Progenitor cell of endocrine pancreas (in vitro differentiated cells): ENCODE results near the gene SEC14L1. TPM values are rescaled to one million over a fixed set of nuclear protein-coding genes. Genes with fewer than 3 reads are reported as not detected.
A peak's percentile ranks its signal among the peaks of the same experiment; 100 is the strongest.

Experiments
- DNase-seq: peaks from one replicate; pipeline ENCODE4 v3.0.0; 2021; ENCODE audit warnings: low spot score; ENCODE audit not compliant: unreplicated experiment
- H3K27ac Mint-ChIP-seq: 2 replicates; pipeline ENCODE4 v1.8.0; 2021; ENCODE audit warnings: mild to moderate bottlenecking, moderate library complexity, mixed read lengths
- H3K27me3 Mint-ChIP-seq: 2 replicates; pipeline ENCODE4 v1.8.0; 2021; ENCODE audit warnings: mixed read lengths
- H3K36me3 Mint-ChIP-seq: 2 replicates; pipeline ENCODE4 v1.8.0; 2022; ENCODE audit warnings: mixed read lengths; ENCODE audit not compliant: insufficient read depth
- H3K4me1 Mint-ChIP-seq: 2 replicates; pipeline ENCODE4 v1.8.0; 2021; ENCODE audit warnings: low read depth, mixed read lengths
- H3K4me3 Mint-ChIP-seq: 2 replicates; pipeline ENCODE4 v1.8.0; 2021; ENCODE audit warnings: low read depth, mild to moderate bottlenecking, moderate library complexity, mixed read lengths
- H3K9me3 Mint-ChIP-seq: 2 replicates; pipeline ENCODE4 v1.8.0; 2021; ENCODE audit warnings: low read depth, mixed read lengths
- total RNA-seq: library from RNA; stranded (reverse); gene quantifications from 2 replicates; pipeline ENCODE4 v1.2.1, GENCODE V29; 2021
- TF ChIP-seq, protein P1 (sequence below): fragments of 200-600 bp; sonication (generic); IDR thresholded peaks from one replicate; pipeline ENCODE4 v1.5.0; 2021; ENCODE audit warnings: antibody characterized with exemption, mild to moderate bottlenecking; ENCODE audit not compliant: unreplicated experiment

The SEC14L1 gene
- total RNA-seq, 1 donor from 2014 or later, result 90.8 TPM

DNA sequence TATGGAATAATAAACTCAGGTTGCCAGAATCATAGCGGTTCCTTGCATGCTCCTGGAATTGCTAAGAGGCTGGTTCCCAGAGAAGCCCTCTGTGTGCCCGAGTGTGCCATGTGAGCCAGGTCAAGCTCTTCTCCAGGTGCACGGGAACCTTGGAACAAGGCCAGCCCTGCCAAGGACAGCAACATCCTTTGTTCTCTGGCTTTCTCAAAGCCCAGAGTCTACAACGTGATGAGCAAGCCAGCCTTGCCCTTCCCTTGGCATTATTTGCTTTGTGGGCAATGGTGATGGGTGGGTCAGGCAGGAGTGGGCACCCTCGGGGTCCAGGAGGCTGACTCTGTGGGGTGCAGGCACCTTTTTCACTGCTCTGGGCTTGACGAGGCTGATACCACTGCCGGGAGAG is 14.2 kb upstream of the SEC14L1 start:
- no peak overlapping the region for H3K4me3 Mint-ChIP-seq
- H3K9me3 Mint-ChIP-seq, result no peaks in the 10 kb centered on the region
- peaks cover 7% of the 10 kb centered on the region for H3K27me3 Mint-ChIP-seq
- no peaks in the 10 kb centered on the region for H3K36me3 Mint-ChIP-seq
- DNase-seq, result no peak
- H3K27ac Mint-ChIP-seq, result no peak overlapping the region
- TF ChIP-seq, protein P1, sequence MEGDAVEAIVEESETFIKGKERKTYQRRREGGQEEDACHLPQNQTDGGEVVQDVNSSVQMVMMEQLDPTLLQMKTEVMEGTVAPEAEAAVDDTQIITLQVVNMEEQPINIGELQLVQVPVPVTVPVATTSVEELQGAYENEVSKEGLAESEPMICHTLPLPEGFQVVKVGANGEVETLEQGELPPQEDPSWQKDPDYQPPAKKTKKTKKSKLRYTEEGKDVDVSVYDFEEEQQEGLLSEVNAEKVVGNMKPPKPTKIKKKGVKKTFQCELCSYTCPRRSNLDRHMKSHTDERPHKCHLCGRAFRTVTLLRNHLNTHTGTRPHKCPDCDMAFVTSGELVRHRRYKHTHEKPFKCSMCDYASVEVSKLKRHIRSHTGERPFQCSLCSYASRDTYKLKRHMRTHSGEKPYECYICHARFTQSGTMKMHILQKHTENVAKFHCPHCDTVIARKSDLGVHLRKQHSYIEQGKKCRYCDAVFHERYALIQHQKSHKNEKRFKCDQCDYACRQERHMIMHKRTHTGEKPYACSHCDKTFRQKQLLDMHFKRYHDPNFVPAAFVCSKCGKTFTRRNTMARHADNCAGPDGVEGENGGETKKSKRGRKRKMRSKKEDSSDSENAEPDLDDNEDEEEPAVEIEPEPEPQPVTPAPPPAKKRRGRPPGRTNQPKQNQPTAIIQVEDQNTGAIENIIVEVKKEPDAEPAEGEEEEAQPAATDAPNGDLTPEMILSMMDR, result no peak
- H3K4me1 Mint-ChIP-seq, result peaks cover 20% of the 10 kb centered on the region

DNA sequence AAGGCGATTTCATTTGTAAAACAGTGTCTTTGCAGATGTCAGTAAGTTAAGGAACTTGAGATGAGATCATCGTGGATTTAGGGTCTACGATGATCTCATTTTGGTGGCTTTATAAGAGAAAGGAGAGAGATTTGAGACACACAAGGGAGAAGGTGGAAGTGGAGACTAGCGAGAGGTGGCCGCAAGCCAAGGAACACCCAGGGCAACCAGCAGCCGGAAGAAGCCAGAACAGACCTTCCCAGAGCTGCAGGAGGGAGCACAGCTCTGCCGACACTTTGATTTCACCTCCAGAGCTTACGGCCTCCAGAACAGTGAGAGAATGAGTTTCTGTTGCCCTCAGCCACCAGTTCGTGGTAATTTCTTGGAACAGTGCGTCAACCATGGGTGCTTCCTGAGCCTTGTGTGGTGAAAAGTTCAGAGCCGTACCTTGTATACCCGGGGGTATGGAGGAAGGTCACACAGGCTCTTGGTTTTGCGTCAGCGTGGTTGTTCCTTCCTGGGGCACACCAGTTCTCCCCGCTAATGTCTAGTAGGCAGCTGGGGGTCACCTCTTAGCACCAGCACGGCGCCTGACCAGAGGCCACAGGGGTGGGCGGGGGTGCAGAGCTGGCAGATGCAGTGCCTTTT is 12.9 kb upstream of the SEC14L1 start:
- DNase-seq, result no peak
- Mint-ChIP-seq H3K9me3 (no peaks in the 10 kb centered on the region), H3K36me3 (no peaks in the 10 kb centered on the region), H3K4me3 (no peak overlapping the region), H3K27ac (no peak overlapping the region), H3K27me3 (peaks cover 7% of the 10 kb centered on the region), H3K4me1 (peaks cover 12% of the 10 kb centered on the region)
- TF ChIP-seq, protein P1, result no peak

DNA sequence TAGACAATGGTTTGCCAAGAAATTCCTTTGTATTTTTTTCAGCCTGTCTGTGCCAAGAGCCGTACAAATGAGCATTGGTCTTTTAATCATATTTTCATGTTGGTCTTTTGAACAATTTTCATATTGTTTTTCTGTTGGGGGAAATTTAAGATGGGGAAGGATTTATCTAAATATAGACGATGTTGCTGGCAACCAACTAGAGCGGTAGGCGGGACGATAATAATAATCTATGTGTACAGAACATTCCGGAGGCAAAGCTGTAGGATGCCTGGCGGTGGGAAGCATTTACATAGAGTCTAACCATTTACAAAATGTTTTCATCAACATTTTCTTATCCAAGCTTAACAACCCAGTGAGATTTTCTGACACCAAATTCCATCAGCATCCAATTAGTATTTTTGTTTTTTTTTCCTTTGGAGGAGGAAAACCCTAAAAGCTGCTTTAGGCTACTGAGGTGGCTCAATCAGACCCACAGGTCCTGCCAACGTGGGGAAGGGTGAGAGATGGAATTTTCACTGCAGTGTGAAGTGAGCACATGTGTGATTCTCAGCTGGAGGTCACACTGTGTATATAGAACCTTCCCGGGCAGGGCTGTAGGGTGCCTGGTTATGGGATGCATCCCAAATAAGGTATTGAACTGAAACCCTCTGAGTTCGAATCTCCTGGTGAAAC is 11.7 kb upstream of the SEC14L1 start:
- Mint-ChIP-seq H3K27me3 (peaks cover 7% of the 10 kb centered on the region), H3K36me3 (no peaks in the 10 kb centered on the region), H3K9me3 (no peaks in the 10 kb centered on the region), H3K4me1 (peaks cover 12% of the 10 kb centered on the region), H3K27ac (no peak overlapping the region), H3K4me3 (no peak overlapping the region)
- TF ChIP-seq, protein P1, result no peak
- no peak for DNase-seq

DNA sequence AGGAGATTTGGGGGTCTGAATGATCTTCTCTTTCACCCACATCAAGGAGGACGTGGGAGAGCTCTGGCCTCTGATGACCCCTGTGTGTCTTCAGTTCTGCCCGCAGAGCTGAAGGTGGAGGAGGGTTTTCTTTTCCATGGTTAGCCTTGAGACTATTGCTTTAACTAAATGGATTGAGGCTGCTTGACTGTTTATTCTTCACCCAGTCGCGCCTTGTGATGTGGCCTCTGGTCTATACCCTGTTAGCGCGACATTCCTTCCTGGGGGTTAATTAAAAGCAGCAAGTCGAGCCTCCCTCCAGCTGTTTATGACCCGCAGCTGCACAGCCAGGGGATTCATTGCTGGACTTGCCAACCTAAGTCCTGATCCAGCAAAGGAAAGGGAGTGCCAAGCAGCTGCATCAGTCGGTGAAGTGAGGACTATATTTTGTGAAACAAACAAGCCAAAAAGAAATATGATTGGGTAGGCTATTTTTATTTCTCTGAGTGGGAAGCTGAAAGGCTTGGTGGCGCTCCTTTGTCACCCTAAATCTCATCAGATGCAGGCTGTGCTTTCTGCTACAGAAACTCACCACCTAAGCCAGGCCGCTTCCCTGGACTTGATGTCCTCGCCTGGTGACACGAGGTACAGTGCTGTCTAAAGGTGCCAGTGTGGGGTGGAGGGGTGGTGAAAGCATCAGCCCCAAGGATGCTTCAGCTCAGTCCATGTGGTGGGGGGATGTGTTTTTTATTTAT is 11.0 kb upstream of the SEC14L1 start:
- TF ChIP-seq, protein P1, result no peak
- Mint-ChIP-seq H3K36me3 (no peaks in the 10 kb centered on the region), H3K27me3 (peaks cover 8% of the 10 kb centered on the region), H3K4me3 (no peak overlapping the region), H3K9me3 (no peaks in the 10 kb centered on the region), H3K27ac (peak overlapping the region; percentile 82), H3K4me1 (peaks cover 7% of the 10 kb centered on the region)
- DNase-seq, result no peak

DNA sequence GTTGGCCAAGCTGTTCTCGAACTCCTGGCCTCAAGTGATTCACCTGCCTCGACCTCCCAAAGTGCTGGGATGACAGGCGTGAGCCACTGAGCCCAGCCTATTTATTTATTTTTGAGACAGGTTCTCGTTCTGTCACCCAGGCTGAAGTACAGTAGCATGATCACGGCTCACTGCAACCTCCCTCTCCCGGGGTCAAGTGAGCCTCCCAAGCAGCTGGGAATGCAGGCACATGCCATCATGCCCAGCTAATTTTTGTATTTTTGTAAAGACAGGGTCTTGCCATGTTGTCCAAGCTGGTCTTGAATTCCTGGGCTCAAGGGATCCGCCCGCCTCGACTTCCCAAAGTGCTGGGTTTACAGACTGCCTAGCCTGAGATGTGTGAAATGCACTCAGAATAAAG is 10.2 kb upstream of the SEC14L1 start:
- no peak for DNase-seq
- Mint-ChIP-seq H3K4me3 (no peak overlapping the region), H3K36me3 (no peaks in the 10 kb centered on the region), H3K27me3 (peaks cover 13% of the 10 kb centered on the region), H3K9me3 (no peaks in the 10 kb centered on the region), H3K27ac (no peak overlapping the region), H3K4me1 (peaks cover 7% of the 10 kb centered on the region)
- TF ChIP-seq, protein P1, result no peak
